BE2C (cell line): Measurements from ENCODE around the gene ITGA8.
"Not testable (repeated sequence)": the region's sequence is repeated elsewhere in the genome, so short reads cannot be mapped to it uniquely, and the experiment has no call there.

Source experiments
- DNase-seq: peaks from one replicate; pipeline ENCODE4 v3.0.0-alpha.2; 2020
- H3K27me3 ChIP-seq: fragments of 250-450 bp; sonication (Bioruptor Pico); 2 replicates; pipeline ENCODE4 v1.5.1; 2020; ENCODE audit warnings: mild to moderate bottlenecking
- H3K36me3 ChIP-seq: fragments of 250-450 bp; sonication (Bioruptor Pico); 2 replicates; pipeline ENCODE4 v1.5.1; 2020; ENCODE audit warnings: mild to moderate bottlenecking
- H3K4me1 ChIP-seq: fragments of 250-450 bp; sonication (Bioruptor Pico); 2 replicates; pipeline ENCODE4 v1.5.1; 2020
- H3K4me3 ChIP-seq: 2 replicates; pipeline ENCODE4 v1.5.1; 2011; ENCODE audit warnings: low read depth, low read length
- H3K9me3 ChIP-seq: fragments of 250-450 bp; sonication (Bioruptor Pico); 2 replicates; pipeline ENCODE4 v1.5.1; 2020
- TF ChIP-seq, protein P1 (sequence below): IDR thresholded peaks from 2 replicates; pipeline ENCODE4 v1.5.1; 2012; ENCODE audit warnings: mild to moderate bottlenecking, low read depth, low read length

ITGA8 gene

DNA sequence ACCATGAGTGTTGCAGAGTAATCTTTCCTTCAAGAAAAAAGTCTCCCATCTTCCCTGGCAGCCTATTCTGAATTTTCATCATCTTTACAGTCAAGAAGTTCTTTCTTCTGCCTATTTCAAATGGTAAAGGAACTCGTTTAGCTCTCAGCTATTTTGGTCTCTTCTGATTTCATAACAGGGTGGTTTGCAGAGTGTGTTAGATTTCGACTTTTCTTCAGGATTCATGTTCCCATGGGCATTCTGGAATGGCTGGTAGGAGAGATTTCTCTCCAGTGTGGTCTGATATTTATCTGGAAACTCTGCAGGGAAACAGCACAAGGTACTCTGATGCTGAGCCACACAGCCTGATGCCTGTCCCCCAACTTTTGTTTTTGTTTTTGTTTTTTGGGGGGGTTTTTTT lies 237.6 kb downstream of the ITGA8 start:
- H3K4me1 ChIP-seq: peaks cover 9% of the 10 kb centered on the region
- no peak overlapping the region for H3K4me3 ChIP-seq
- H3K27me3 ChIP-seq: no peaks in the 10 kb centered on the region; the same call in 1 of the 2 replicates
- TF ChIP-seq, protein P1, sequence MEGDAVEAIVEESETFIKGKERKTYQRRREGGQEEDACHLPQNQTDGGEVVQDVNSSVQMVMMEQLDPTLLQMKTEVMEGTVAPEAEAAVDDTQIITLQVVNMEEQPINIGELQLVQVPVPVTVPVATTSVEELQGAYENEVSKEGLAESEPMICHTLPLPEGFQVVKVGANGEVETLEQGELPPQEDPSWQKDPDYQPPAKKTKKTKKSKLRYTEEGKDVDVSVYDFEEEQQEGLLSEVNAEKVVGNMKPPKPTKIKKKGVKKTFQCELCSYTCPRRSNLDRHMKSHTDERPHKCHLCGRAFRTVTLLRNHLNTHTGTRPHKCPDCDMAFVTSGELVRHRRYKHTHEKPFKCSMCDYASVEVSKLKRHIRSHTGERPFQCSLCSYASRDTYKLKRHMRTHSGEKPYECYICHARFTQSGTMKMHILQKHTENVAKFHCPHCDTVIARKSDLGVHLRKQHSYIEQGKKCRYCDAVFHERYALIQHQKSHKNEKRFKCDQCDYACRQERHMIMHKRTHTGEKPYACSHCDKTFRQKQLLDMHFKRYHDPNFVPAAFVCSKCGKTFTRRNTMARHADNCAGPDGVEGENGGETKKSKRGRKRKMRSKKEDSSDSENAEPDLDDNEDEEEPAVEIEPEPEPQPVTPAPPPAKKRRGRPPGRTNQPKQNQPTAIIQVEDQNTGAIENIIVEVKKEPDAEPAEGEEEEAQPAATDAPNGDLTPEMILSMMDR: no peak
- no peaks in the 10 kb centered on the region for H3K36me3 ChIP-seq
- DNase-seq: no peak
- H3K9me3 ChIP-seq: no peaks in the 10 kb centered on the region

DNA sequence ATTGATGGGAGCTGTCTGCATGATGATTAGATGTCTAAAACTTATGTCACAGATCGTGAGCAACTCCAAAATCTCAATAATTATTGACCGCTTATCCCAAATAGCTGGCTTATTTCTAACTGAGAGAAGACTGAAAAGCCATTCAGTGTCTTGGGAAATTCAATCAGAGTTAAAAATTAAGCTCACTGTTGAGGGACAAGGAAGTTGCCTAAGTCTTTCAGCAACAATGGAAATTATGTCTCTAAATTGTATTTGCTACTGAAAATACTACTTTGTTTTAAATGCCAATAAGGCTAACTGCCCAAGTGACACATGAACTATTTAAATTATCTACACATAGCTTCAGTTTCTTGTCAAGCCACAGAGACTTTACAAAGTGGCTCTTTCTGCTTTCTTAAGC lies 240.8 kb downstream of the ITGA8 start:
- H3K9me3 ChIP-seq: no peaks in the 10 kb centered on the region
- H3K36me3 ChIP-seq: no peaks in the 10 kb centered on the region
- DNase-seq: no peak
- TF ChIP-seq, protein P1: no peak
- no peaks in the 10 kb centered on the region; the same call in 1 of the 2 replicates for H3K27me3 ChIP-seq
- no peak overlapping the region for H3K4me3 ChIP-seq
- H3K4me1 ChIP-seq: peaks cover 8% of the 10 kb centered on the region

DNA sequence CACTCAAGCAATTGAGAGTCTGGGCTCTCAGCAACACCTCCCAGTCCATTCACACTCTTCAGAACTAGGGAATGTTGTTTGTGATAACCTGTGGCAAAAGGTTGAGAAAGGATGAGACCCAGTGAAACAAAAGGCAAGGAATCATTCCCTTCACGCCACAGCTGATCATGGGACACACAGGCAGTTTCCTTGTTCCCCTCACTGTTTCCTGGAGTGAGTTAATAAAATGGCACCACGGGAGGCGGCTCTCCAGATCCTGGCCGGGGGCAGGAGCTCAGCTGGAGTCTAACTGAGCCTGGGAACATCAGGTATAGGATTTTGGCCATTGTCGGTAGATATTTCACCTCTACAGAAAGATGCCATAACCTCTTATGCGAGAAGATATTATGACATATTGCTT lies 241.3 kb downstream of the ITGA8 start:
- Histone ChIP-seq H3K36me3 (no peaks in the 10 kb centered on the region), H3K27me3 (no peaks in the 10 kb centered on the region; the same call in 1 of the 2 replicates), H3K9me3 (no peaks in the 10 kb centered on the region), H3K4me3 (no peak overlapping the region), H3K4me1 (peaks cover 6% of the 10 kb centered on the region; the same call in 1 of the 2 replicates)
- TF ChIP-seq, protein P1: no peak
- DNase-seq: no peak

DNA sequence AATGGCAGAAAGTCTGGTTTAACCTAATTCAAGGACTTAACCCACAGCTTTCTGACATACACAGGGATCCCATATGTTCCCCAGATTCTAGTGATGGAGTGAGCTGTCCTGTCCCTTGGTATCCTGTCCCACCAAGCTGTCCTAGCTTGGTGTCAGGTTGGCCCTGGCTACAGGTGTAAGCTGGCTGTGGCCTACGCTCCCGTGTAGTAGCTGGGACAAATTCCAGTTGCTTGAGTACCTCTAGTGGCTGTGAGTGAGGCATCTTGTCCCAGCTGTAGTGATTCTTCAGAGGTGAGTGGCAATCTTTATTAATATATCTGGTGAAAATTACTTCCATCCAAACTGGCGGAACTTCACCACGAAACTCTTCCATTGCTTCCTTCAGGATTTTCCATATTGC lies 243.4 kb downstream of the ITGA8 start:
- no peak overlapping the region for H3K4me3 ChIP-seq
- TF ChIP-seq, protein P1: no peak
- H3K36me3 ChIP-seq: no peaks in the 10 kb centered on the region
- no peaks in the 10 kb centered on the region for H3K4me1 ChIP-seq
- no peaks in the 10 kb centered on the region for H3K9me3 ChIP-seq
- no peaks in the 10 kb centered on the region; the same call in 1 of the 2 replicates for H3K27me3 ChIP-seq
- no peak for DNase-seq

DNA sequence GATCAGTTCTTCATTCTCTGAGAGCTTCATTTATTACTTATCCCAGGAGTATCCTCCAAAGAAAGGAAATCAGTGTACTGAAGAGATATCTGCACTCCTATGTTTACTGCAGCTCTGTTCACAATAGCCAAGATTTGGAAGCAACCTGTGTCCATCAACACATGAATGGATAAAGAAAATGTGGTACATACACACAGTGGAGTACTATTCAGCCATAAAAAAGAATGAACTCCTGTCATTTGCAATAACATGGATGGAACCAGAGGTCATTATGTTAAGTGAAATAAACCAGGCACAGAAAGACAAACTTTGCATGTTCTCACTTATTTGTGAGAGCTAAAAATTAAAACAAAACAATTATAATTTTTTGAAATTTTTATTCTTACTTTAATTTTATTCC lies 244.3 kb downstream of the ITGA8 start:
- not testable (repeated sequence) for H3K36me3 ChIP-seq, H3K4me1 ChIP-seq, H3K27me3 ChIP-seq, DNase-seq, H3K4me3 ChIP-seq, H3K9me3 ChIP-seq

DNA sequence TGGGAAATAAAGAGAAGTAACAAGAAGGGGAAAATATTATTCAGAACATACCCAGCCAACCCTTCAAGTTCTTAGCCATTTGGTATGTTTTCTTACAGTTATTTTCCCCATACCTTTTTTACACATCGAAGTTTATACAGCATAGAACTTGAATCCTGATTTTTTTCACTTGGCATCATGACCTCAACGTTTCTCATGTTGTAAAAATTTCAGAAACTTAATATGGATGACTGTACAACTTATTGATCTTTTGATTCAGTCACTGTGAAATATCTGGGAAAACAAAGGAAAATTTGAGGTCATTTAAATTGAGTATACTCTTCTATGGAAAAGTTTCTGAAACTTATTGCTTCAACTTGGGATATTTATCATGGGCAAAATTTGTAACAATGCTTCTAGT lies 245.1 kb downstream of the ITGA8 start:
- no peak overlapping the region for H3K4me3 ChIP-seq
- H3K36me3 ChIP-seq: no peaks in the 10 kb centered on the region
- no peaks in the 10 kb centered on the region for H3K9me3 ChIP-seq
- H3K4me1 ChIP-seq: no peaks in the 10 kb centered on the region
- H3K27me3 ChIP-seq: no peaks in the 10 kb centered on the region; the same call in 1 of the 2 replicates
- TF ChIP-seq, protein P1: no peak
- no peak for DNase-seq

DNA sequence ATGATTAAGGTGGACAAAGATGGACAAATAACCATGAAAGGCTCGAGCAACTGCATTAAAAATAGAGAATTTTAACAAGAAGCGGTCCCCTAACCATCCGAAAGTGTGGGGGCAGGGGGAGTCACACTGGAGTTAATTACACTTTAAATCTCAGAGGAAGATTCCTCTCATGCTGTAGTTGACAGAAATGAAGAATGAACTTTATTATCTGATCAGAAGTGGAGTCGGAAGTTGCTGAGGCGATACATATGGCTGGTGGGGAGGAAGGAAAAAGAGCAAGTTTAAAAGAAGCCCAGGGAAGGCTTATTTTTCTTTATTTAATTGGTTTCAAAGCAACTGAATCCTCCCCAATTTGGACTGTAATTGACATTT lies 246.3 kb downstream of the ITGA8 start:
- Histone ChIP-seq H3K27me3 (no peaks in the 10 kb centered on the region; the same call in 1 of the 2 replicates), H3K36me3 (no peaks in the 10 kb centered on the region), H3K4me1 (no peaks in the 10 kb centered on the region), H3K4me3 (no peak overlapping the region), H3K9me3 (no peaks in the 10 kb centered on the region)
- DNase-seq: no peak
- TF ChIP-seq, protein P1: no peak
